ENCODE measurements around the gene IFNL2. TPM values are rescaled to one million over a fixed set of nuclear protein-coding genes. Genes with fewer than 3 reads are reported as not detected.
"Not testable (repeated sequence)": the region's sequence is repeated elsewhere in the genome, so short reads cannot be mapped to it uniquely, and the experiment has no call there.

Gene IFNL2
- total RNA-seq, 1 donor from 2014 or later, result not detected

DNA sequence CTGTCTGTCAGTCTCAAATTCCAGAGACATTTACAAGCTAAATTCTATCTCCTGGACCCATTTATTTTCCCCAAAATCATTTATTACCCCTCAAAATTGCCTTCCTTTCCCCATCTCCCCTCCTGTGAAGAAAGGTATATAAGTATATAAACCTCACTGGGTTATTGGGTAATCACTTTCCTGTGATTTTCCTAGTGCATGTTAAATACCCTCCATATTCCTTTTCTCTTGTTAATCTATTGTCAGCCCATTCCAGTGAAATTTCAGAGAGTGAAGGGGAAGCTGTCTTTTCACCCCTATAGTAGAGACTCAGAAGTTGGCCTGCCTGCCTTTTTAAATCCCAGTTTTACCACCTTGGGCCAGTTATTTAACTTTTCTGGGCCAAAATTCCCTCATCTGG is 37.9 kb downstream of the IFNL2 start:
- CTCF ChIA-PET, result no interaction called here
- Mint-ChIP-seq H3K4me1 (no peaks in the 10 kb centered on the region), H3K27me3 (peaks cover 7% of the 10 kb centered on the region), H3K36me3 (ENCODE audit: low read depth) (peaks cover 3% of the 10 kb centered on the region), H3K4me3 (no peak overlapping the region), H3K9me3 (no peaks in the 10 kb centered on the region), H3K27ac (no peak overlapping the region)
- POLR2A ChIA-PET, result interaction anchor here (0.5 kb wide), 1 partner anchor 231 kb away, joined by 3 read pairs; no protein-coding TSS in a partner anchor
- no peak for ATAC-seq (ENCODE audit: low read depth)
- intact Hi-C loops (cut with micrococcal nuclease), result no loop called here
- TF ChIP-seq, protein P1, sequence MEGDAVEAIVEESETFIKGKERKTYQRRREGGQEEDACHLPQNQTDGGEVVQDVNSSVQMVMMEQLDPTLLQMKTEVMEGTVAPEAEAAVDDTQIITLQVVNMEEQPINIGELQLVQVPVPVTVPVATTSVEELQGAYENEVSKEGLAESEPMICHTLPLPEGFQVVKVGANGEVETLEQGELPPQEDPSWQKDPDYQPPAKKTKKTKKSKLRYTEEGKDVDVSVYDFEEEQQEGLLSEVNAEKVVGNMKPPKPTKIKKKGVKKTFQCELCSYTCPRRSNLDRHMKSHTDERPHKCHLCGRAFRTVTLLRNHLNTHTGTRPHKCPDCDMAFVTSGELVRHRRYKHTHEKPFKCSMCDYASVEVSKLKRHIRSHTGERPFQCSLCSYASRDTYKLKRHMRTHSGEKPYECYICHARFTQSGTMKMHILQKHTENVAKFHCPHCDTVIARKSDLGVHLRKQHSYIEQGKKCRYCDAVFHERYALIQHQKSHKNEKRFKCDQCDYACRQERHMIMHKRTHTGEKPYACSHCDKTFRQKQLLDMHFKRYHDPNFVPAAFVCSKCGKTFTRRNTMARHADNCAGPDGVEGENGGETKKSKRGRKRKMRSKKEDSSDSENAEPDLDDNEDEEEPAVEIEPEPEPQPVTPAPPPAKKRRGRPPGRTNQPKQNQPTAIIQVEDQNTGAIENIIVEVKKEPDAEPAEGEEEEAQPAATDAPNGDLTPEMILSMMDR (IDR thresholded peaks at IDR 0.05), result no peak
- DNase-seq, result no peak

DNA sequence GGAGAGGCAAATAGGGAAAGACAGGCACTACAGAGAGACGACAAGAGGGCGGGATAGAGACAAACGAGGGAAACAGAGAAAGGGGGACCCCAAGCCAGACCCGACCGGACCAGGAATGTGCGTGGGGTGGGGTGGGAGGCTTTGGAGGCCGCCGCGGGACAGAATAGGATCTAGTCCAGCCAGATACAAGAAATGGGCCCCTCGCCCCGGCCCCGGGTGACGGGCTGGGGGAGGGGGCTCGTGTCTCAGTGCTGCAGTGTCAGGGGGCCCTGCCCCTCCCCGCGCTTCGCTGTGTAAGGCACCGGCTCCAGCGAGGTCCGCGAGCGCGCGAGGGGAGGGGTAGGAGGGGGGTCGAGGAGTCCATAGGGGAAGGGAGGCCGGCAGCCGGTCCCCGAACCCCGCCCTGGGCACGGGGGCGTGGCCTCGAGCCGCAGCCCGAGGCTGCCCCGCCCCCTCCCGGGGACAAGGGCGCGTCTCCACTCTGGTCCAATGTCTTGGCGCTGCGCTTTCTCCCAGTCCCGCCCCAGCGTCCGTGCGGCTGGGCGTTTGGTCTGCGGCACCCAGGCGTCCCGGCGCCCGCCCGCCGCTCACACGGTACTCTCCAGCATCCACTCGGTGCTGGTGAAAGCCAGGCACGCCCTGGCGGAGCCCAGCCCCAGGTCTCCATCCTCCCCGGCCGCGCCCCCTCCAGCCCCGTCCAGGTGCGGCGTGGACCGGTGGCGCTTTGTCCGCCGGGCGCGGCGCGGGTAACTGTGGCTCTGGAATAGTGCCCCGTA is 39.0 kb downstream of the IFNL2 start:
- TF ChIP-seq, protein P1 (IDR thresholded peaks at IDR 0.05), result no peak
- Mint-ChIP-seq H3K4me1 (no peaks in the 10 kb centered on the region), H3K27me3 (peaks cover 6% of the 10 kb centered on the region), H3K4me3 (no peak overlapping the region), H3K9me3 (no peaks in the 10 kb centered on the region), H3K36me3 (ENCODE audit: low read depth) (peaks cover 5% of the 10 kb centered on the region), H3K27ac (no peak overlapping the region)
- intact Hi-C loops (cut with micrococcal nuclease), result no loop called here
- ChIA-PET CTCF (no interaction called here), POLR2A (no interaction called here)
- DNase-seq, result no peak
- no peak for ATAC-seq (ENCODE audit: low read depth)

DNA sequence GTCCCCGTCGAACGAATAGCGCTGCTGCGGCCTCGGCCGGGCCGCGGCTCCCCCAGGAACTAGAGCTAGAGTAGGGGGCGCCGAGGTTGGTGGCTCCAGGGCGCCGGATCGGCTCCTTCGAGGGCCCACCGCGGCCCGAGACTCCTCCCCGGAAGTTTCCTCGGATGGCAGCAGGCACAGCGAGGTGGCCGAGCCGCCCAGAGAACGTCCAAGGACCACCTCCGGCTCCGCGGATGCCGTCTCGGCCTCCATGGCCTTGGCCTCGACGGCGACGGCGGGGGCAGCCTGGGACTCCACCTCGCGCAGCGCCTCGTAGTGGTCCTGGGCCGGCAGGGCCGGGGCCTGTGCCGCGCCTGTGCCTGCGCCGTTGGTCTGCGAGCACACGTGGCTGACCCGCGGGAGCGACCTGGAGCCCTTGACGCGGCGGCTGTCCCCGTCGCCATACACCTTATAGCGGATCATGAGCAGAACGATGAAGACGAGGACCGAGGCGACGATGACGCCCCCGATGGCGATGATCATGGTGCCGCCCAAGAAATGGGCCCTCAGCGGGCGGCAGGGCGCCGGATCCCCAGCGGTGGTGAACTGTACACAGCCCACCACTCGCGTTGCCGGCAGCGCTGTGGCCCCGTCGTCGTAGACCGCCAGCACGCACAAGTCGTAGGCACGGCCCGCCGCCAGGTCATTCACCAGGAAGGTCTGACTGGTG is 39.8 kb downstream of the IFNL2 start:
- ChIA-PET CTCF (no interaction called here), POLR2A (no interaction called here)
- DNase-seq, result no peak
- H3K4me3 Mint-ChIP-seq, result no peak overlapping the region
- no peaks in the 10 kb centered on the region for H3K9me3 Mint-ChIP-seq
- no peak for ATAC-seq (ENCODE audit: low read depth)
- TF ChIP-seq, protein P1 (IDR thresholded peaks at IDR 0.05), result no peak
- intact Hi-C loops (cut with micrococcal nuclease), result no loop called here
- peaks cover 5% of the 10 kb centered on the region for H3K27me3 Mint-ChIP-seq
- H3K36me3 Mint-ChIP-seq (ENCODE audit: low read depth), result peaks cover 7% of the 10 kb centered on the region
- no peaks in the 10 kb centered on the region for H3K4me1 Mint-ChIP-seq
- H3K27ac Mint-ChIP-seq, result no peak overlapping the region

DNA sequence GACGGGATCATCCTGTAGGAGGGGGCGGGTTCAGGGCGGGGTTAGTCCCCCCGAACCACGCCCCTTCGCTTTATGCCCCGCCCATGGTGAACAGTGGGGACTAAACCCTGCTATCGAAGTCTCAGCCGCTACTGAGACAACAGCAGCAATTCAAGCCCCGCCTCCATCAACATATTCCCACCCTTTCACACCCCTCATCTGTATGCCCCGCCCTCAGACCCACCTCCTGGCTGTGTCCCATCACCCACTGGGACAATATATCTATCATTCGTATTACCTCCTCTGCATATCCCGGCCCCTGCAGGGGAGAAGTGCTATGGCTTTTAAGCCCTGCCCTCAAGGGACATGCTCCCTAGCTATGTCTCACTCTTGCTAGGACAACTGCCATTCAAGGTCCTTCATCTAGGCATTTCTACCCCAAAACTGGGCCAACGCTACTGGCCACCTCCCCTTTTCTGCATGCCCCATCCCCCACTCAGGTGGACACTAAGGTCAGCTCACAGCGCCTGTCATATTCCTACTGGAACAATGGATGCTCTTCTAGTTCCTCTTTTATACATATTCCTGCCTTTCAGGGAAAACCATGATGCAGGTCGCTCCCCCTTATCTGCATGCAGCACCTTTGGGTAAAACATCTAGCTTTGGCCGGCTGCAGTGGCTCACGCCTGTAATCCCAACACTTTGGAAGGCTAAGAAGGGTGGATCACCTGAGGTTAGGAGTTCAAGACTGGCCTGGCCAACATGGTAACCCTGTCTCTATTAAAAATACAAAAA is 40.5 kb downstream of the IFNL2 start:
- H3K9me3 Mint-ChIP-seq, result no peaks in the 10 kb centered on the region
- H3K27me3 Mint-ChIP-seq, result peaks cover 5% of the 10 kb centered on the region
- ATAC-seq (ENCODE audit: low read depth) (no peak), DNase-seq (no peak)
- ChIA-PET POLR2A (interaction anchor here (0.6 kb wide), 1 partner anchor 154 kb away, joined by 5 read pairs; no protein-coding TSS in a partner anchor), CTCF (interaction anchor here (0.8 kb wide), 1 partner anchor 19 kb away, joined by 3 read pairs; no protein-coding TSS in a partner anchor)
- H3K4me1 Mint-ChIP-seq, result no peaks in the 10 kb centered on the region
- H3K27ac Mint-ChIP-seq, result no peak overlapping the region
- H3K4me3 Mint-ChIP-seq, result no peak overlapping the region
- H3K36me3 Mint-ChIP-seq (ENCODE audit: low read depth), result peaks cover 9% of the 10 kb centered on the region
- intact Hi-C loops (cut with micrococcal nuclease), result no loop called here
- TF ChIP-seq, protein P1 (IDR thresholded peaks at IDR 0.05), result no peak

DNA sequence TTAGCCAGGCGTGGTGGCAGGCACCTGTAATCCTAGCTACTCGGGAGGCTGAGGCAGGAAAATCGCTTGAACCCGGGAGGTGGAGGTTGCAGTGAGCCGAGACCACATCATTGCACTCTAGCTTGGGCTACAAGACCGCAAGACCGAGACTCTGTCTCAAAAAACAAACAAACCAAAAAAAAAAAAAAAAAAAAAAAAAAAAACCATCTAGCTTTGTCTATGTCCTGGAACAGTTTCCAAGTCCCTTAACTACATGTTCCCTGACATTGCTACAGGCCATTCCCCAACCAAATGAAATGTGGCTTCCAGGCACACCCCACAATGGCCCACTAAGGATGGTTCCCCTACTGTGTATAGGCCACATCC is 41.1 kb downstream of the IFNL2 start:
- H3K27ac Mint-ChIP-seq; H3K4me1 Mint-ChIP-seq; H3K9me3 Mint-ChIP-seq; ATAC-seq (ENCODE audit: low read depth); intact Hi-C loops (cut with micrococcal nuclease); H3K36me3 Mint-ChIP-seq (ENCODE audit: low read depth); H3K27me3 Mint-ChIP-seq; DNase-seq; H3K4me3 Mint-ChIP-seq: not testable (repeated sequence)
- CTCF ChIA-PET, result interaction anchor here (0.8 kb wide), 1 partner anchor 19 kb away, joined by 3 read pairs; no protein-coding TSS in a partner anchor
- POLR2A ChIA-PET, result interaction anchor here (0.6 kb wide), 1 partner anchor 154 kb away, joined by 5 read pairs; no protein-coding TSS in a partner anchor
